Lower leg skin (tissue), 3 donors: Measurements from ENCODE around the gene ARFIP1.

Experiments used
- POLR2A ChIP-seq, 2 donors: fragments of 450-650 bp; IDR thresholded peaks; one replicate each; pipeline ENCODE4 v1.6.1; 2016 to 2017; ENCODE audit warnings: antibody characterized with exemption in 2 of 2, mild to moderate bottlenecking in 1 of 2, moderate library complexity in 1 of 2
- TF ChIP-seq, protein P1 (sequence below), 3 donors: fragments of 450-650 bp; IDR thresholded peaks; one replicate each; pipeline ENCODE4 v1.5.1; 2016; ENCODE audit warnings: antibody characterized with exemption in 3 of 3, mild to moderate bottlenecking in 3 of 3, moderate library complexity in 2 of 3

DNA sequence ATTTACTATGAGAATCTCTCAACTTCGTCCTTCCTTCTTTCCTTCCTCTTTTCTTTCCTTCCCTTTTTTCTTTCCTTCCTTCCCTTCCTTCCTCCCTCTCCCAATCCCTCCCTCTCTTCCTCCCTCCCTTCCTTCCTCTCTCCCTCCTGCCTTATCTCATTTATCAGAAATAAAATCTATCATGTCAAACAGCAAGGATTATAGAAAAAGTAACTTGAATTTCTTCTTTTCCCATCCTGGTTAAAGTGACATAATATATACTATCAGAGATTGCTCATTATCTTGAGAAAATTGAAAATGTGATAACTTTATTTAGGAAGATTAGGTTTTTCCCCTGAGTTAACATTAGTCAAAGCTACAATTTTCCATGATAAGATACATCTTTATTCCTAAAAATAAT, 5.8 kb upstream of the ARFIP1 start:
- TF ChIP-seq, protein P1, sequence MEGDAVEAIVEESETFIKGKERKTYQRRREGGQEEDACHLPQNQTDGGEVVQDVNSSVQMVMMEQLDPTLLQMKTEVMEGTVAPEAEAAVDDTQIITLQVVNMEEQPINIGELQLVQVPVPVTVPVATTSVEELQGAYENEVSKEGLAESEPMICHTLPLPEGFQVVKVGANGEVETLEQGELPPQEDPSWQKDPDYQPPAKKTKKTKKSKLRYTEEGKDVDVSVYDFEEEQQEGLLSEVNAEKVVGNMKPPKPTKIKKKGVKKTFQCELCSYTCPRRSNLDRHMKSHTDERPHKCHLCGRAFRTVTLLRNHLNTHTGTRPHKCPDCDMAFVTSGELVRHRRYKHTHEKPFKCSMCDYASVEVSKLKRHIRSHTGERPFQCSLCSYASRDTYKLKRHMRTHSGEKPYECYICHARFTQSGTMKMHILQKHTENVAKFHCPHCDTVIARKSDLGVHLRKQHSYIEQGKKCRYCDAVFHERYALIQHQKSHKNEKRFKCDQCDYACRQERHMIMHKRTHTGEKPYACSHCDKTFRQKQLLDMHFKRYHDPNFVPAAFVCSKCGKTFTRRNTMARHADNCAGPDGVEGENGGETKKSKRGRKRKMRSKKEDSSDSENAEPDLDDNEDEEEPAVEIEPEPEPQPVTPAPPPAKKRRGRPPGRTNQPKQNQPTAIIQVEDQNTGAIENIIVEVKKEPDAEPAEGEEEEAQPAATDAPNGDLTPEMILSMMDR (IDR thresholded peaks at IDR 0.05), result no peak
- TF ChIP-seq POLR2A (IDR thresholded peaks at IDR 0.05), result no peak
